Activated CD8-positive, alpha-beta T cell treated with anti-CD3 and anti-CD28 coated beads for 36 hours (primary cell): ENCODE data around the gene TTC23. TPM values are rescaled to one million over a fixed set of nuclear protein-coding genes. Genes with fewer than 3 reads are reported as not detected.

Experiments
- ATAC-seq: fragments of 200-7000 bp; cut with Tn5 transposase; one replicate; pipeline ENCODE4 v1.10.0; 2021; ENCODE audit warnings: mild to moderate bottlenecking, moderate library complexity
- CTCF ChIA-PET: fragments of 350-600 bp; sonication (Branson Sonifier 250); formaldehyde crosslinking; loops from one replicate; lab custom pipeline; 2021; ENCODE audit warnings: antibody characterized with exemption; lab: Charles Lee
- POLR2A ChIA-PET: fragments of 350-600 bp; sonication (Branson Sonifier 250); formaldehyde crosslinking; loops from one replicate; lab custom pipeline; 2021; ENCODE audit warnings: antibody characterized with exemption; lab: Charles Lee
- DNase-seq: peaks from one replicate; pipeline ENCODE4 v3.0.0-alpha.2; 2020
- H3K27ac Mint-ChIP-seq: one replicate; pipeline ENCODE4 v1.8.0; 2021; ENCODE audit warnings: mild to moderate bottlenecking, mixed read lengths
- H3K27me3 Mint-ChIP-seq: one replicate; pipeline ENCODE4 v1.8.0; 2021; ENCODE audit warnings: mixed read lengths
- H3K36me3 Mint-ChIP-seq: one replicate; pipeline ENCODE4 v1.8.0; 2021; ENCODE audit warnings: low read depth, mixed read lengths
- H3K4me1 Mint-ChIP-seq: one replicate; pipeline ENCODE4 v1.8.0; 2021; ENCODE audit warnings: low read depth, mixed read lengths
- H3K4me3 Mint-ChIP-seq: one replicate; pipeline ENCODE4 v1.8.0; 2021; ENCODE audit warnings: mild to moderate bottlenecking, moderate library complexity, mixed read lengths
- H3K9me3 Mint-ChIP-seq: one replicate; pipeline ENCODE4 v1.8.0; 2021; ENCODE audit warnings: mixed read lengths
- intact Hi-C: fragments of 100-400 bp; cut with micrococcal nuclease; formaldehyde crosslinking; loops from one replicate; pipeline ENCODE4 v1.10.0; 2022
- total RNA-seq, 2 experiments: library from RNA; stranded (reverse); gene quantifications; one replicate each; pipeline ENCODE4 v1.2.3, GENCODE V29; 2021
- TF ChIP-seq, protein P1 (sequence below): fragments of 200-600 bp; IDR thresholded peaks from one replicate; pipeline ENCODE4 v1.8.0; 2022; ENCODE audit warnings: antibody characterized with exemption, mild to moderate bottlenecking

Gene TTC23
- total RNA-seq, 2 experiments from 2014 or later, result 4.3 to 4.4 TPM

DNA sequence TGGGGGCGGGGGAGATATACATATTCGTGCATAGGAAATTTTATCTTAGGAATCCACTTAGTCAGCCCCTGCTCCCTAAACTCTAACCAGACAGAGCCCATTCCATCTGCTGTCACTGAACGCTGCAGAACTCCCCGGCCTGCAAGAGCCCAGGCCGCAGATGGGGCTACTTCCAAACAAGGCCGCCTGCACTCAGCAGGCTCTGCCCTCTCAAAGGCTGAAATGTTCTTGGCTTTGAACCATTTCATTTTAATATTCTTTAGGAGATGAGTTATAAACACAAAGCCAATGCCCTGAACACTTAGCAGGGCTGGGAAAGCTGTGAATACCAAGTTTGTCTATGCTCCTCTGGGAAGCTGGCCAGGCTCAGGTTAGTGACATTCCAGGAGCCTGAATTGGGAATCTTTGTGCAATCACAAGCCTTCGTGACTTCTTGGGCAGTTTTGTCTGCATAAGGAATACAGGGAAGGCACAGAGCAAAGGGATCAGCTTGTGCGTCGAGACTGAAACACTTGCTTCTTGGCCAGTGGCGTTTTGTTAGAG is 79.5 kb downstream of the TTC23 start:
- H3K27ac Mint-ChIP-seq, result no peak overlapping the region
- no peaks in the 10 kb centered on the region for H3K27me3 Mint-ChIP-seq
- ChIA-PET CTCF (interaction anchor here (1.2 kb wide), 1 partner anchor 9 kb away, joined by 3 read pairs; no protein-coding TSS in a partner anchor), POLR2A (no interaction called here)
- no peaks in the 10 kb centered on the region for H3K9me3 Mint-ChIP-seq
- H3K36me3 Mint-ChIP-seq, result no peaks in the 10 kb centered on the region
- TF ChIP-seq, protein P1, sequence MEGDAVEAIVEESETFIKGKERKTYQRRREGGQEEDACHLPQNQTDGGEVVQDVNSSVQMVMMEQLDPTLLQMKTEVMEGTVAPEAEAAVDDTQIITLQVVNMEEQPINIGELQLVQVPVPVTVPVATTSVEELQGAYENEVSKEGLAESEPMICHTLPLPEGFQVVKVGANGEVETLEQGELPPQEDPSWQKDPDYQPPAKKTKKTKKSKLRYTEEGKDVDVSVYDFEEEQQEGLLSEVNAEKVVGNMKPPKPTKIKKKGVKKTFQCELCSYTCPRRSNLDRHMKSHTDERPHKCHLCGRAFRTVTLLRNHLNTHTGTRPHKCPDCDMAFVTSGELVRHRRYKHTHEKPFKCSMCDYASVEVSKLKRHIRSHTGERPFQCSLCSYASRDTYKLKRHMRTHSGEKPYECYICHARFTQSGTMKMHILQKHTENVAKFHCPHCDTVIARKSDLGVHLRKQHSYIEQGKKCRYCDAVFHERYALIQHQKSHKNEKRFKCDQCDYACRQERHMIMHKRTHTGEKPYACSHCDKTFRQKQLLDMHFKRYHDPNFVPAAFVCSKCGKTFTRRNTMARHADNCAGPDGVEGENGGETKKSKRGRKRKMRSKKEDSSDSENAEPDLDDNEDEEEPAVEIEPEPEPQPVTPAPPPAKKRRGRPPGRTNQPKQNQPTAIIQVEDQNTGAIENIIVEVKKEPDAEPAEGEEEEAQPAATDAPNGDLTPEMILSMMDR, result no peak
- H3K4me1 Mint-ChIP-seq, result no peaks in the 10 kb centered on the region
- no peak for ATAC-seq
- no peak for DNase-seq
- no peak overlapping the region for H3K4me3 Mint-ChIP-seq
- intact Hi-C loops, result no loop called here

DNA sequence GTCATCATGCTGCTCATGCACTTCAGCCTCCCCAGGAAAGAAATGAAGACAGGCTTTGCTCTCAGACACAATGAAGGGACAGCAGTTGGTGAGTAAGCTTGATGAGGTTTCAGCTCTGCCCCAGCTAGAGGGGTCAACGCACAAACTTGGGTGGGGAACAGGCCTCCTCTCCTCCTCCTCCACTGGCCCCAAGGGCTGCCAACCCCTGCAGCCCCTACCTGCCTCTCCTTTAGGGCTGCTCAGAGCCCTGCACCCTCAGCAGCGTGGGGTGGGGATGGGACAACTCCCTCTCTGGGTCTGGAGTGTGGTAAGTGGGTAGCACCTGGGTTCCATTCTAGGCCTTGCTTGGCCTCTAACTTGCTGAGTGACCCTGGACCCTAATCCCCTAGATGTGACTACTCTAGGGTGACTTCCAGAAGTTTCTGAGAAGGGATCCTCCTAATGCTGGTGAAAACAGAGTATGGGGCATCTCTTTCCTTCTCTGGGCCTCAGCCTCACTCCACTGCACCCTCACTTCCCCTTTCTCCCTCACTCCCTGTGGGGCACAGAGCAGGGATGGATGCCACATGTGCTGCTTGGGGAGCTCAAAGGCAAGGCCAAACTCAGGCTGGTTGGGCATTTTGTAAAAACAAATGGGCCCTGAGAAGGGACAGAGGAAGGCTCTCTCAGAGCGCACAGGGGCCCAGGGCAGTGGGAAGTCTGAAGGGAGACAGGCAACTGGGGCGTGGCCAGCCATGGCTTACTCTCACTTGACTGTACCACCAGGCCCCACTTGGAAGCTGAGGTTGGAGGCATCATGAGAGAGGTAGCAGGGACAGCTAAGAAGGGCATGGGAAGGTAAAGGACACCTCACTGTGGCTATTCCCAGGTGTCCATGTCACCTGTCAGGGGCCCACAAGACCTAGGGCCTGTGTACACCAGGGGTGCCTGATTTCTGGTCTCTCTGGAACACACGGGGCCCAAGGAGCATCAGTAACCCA is 80.5 kb downstream of the TTC23 start:
- Mint-ChIP-seq H3K4me3 (no peak overlapping the region), H3K4me1 (no peaks in the 10 kb centered on the region), H3K36me3 (no peaks in the 10 kb centered on the region), H3K27ac (no peak overlapping the region), H3K27me3 (no peaks in the 10 kb centered on the region), H3K9me3 (no peaks in the 10 kb centered on the region)
- intact Hi-C loops, result no loop called here
- TF ChIP-seq, protein P1, result no peak
- DNase-seq (no peak), ATAC-seq (no peak)
- CTCF ChIA-PET, result interaction anchor here (0.6 to 1.2 kb wide), 2 partner anchors 8 to 26 kb away, joined by 3 to 4 read pairs; no protein-coding TSS in a partner anchor
- POLR2A ChIA-PET, result interaction anchor here (0.9 kb wide), 1 partner anchor 77 kb away, joined by 3 read pairs; no protein-coding TSS in a partner anchor

GRCh38 chr15:99167640-99168039 is 81.7 kb downstream of the TTC23 start:
- H3K9me3 Mint-ChIP-seq, result no peaks in the 10 kb centered on the region
- intact Hi-C loops, result no loop called here
- TF ChIP-seq, protein P1, result no peak
- ATAC-seq, result no peak
- H3K36me3 Mint-ChIP-seq, result no peaks in the 10 kb centered on the region
- DNase-seq, result no peak
- POLR2A ChIA-PET, result interaction anchor here (0.9 kb wide), 1 partner anchor 76 kb away, joined by 3 read pairs; no protein-coding TSS in a partner anchor
- no peak overlapping the region for H3K4me3 Mint-ChIP-seq
- no peaks in the 10 kb centered on the region for H3K27me3 Mint-ChIP-seq
- CTCF ChIA-PET, result no interaction called here
- peaks cover 6% of the 10 kb centered on the region for H3K4me1 Mint-ChIP-seq
- H3K27ac Mint-ChIP-seq, result no peak overlapping the region

GRCh38 chr15:99167201-99167600 is 82.2 kb downstream of the TTC23 start:
- ChIA-PET CTCF (no interaction called here), POLR2A (no interaction called here)
- Mint-ChIP-seq H3K9me3 (no peaks in the 10 kb centered on the region), H3K27ac (no peak overlapping the region), H3K4me3 (no peak overlapping the region), H3K4me1 (peaks cover 6% of the 10 kb centered on the region), H3K36me3 (no peaks in the 10 kb centered on the region), H3K27me3 (no peaks in the 10 kb centered on the region)
- TF ChIP-seq, protein P1, result no peak
- DNase-seq, result no peak
- no peak for ATAC-seq
- intact Hi-C loops, result no loop called here
